Measurements from ENCODE around the gene CSKMT. TPM values are rescaled to one million over a fixed set of nuclear protein-coding genes. Genes with fewer than 3 reads are reported as not detected.

The CSKMT gene
- total and polyA plus RNA-seq, 2 donors (not counting 3 experiments of a cell fraction or from before 2014, with no cell fraction given) = 7.8 to 38.1 TPM

- no peak overlapping the region for H3K4me2 ChIP-seq (ENCODE audit: insufficient read depth, low read length)
- H3K9me1 ChIP-seq (replicated peaks; ENCODE audit: control insufficient read depth, extremely low read depth, insufficient read depth, low read length) = no peaks in the 10 kb centered on the region
- ChIA-PET POLR2A (interaction anchor here (0.5 to 2.5 kb wide), 4 partner anchors 17 to 193 kb away, joined by 3 to 13 read pairs (median 6); partner anchors contain the start of genes C11orf98 and CSKMT), CTCF (interaction anchor here (0.8 to 1.9 kb wide), 3 partner anchors 46 to 224 kb away, joined by 3 to 4 read pairs (median 4); partner anchors contain the start of gene TUT1)
- no peaks in the 10 kb centered on the region for H4K20me1 ChIP-seq (replicated peaks; ENCODE audit: control insufficient read depth, extremely low read depth, insufficient read depth, low read length)
- DNase-seq (ENCODE audit: low read depth, low spot score) = no peak
- H3K9me3 ChIP-seq (replicated peaks; ENCODE audit: control insufficient read depth, insufficient read depth, low read length) = no peaks in the 10 kb centered on the region
- no TSS peak for BruUV-seq (replicated peaks)
- no peak for FAIRE-seq
- H2AFZ ChIP-seq (ENCODE audit: low read depth, low read length) = no peak overlapping the region
- H3K79me2 ChIP-seq (ENCODE audit: control insufficient read depth, insufficient read depth, low read length) = peaks cover 46% of the 10 kb centered on the region
- dilution Hi-C loops (cut with MboI; ENCODE audit: extremely low pct_ligation_motif_present, low sequenced_read_pairs) (no loop called here), intact Hi-C loops (cut with micrococcal nuclease) (no loop called here)
- no peaks in the 10 kb centered on the region for H3K27me3 ChIP-seq (ENCODE audit: control insufficient read depth in 2 of 2, insufficient read depth in 2 of 2, low read length in 2 of 2)
- peaks cover 13% of the 10 kb centered on the region for H3K4me1 ChIP-seq (ENCODE audit: control insufficient read depth, extremely low read depth, insufficient read depth, low read length)
- no peak overlapping the region for H3K4me3 ChIP-seq (replicated peaks in 1 of 3; ENCODE audit: insufficient read depth in 1 of 3, low read depth in 1 of 3, low read length in 3 of 3)
- peaks cover 11 to 25% of the 10 kb centered on the region in 2 experiments for H3K36me3 ChIP-seq (ENCODE audit: control insufficient read depth in 2 of 2, extremely low read depth in 1 of 2, insufficient read depth in 2 of 2, low read length in 2 of 2)
- H3K27ac ChIP-seq (ENCODE audit: insufficient read depth, low read depth, low read length) = no peak overlapping the region
- H3K9ac ChIP-seq (replicated peaks; ENCODE audit: extremely low read depth, insufficient read depth, low read length) = no peak overlapping the region
- no peak for TF ChIP-seq MAX (IDR thresholded peaks at IDR 0.05; ENCODE audit: insufficient read depth, insufficient read length)
- TF ChIP-seq POLR2AphosphoS5 (IDR thresholded peaks at IDR 0.05; ENCODE audit: insufficient read depth, low read depth, low read length) = no peak
- TF ChIP-seq GATA2 (IDR thresholded peaks at IDR 0.05; ENCODE audit: insufficient read depth, insufficient read length, low read depth, low read length) = no peak
- TF ChIP-seq POLR2A (IDR thresholded peaks at IDR 0.05; ENCODE audit: low read depth, low read length) = no peak
- TF ChIP-seq EZH2 (IDR thresholded peaks at IDR 0.05; ENCODE audit: borderline replicate concordance, low read depth, low read length, severe bottlenecking) = no peak
- TF ChIP-seq FOS (IDR thresholded peaks at IDR 0.05; ENCODE audit: borderline replicate concordance, insufficient read depth, low read length) = no peak
- TF ChIP-seq CTCF (IDR thresholded peaks at IDR 0.05; ENCODE audit: extremely low read depth in 1 of 2, insufficient read depth in 1 of 2, low read depth in 1 of 2, low read length in 2 of 2) = no peak
- TF ChIP-seq MYC (IDR thresholded peaks at IDR 0.05; ENCODE audit: low read depth, low read length) = no peak
- TF ChIP-seq JUN (IDR thresholded peaks at IDR 0.05; ENCODE audit: borderline replicate concordance, insufficient read depth, insufficient read length, low read depth) = no peak
Observed at GRCh38 chr11:62648185-62648966, 16.7 kb upstream of the CSKMT start.

All from endothelial cell of umbilical vein (primary cell).